HepG2 (cell line): ENCODE measurements around the gene ZBTB46. TPM values are rescaled to one million over a fixed set of nuclear protein-coding genes. Genes with fewer than 3 reads are reported as not detected.

Experiments
- CENPX ChIP-seq: sonication (generic); formaldehyde crosslinking; IDR thresholded peaks from 2 replicates; pipeline ENCODE4 v1.9.0; 2021; ENCODE audit warnings: mild to moderate bottlenecking, missing genetic modification reagents, moderate library complexity
- CHD2 ChIP-seq: IDR thresholded peaks from 2 replicates; pipeline ENCODE4 v1.6.1; 2011; ENCODE audit warnings: low read depth, low read length, improper control_type of control experiment
- EEA1 ChIP-seq: sonication (generic); formaldehyde crosslinking; IDR thresholded peaks from 2 replicates; pipeline ENCODE4 v1.5.1; 2020; ENCODE audit warnings: mild to moderate bottlenecking, missing genetic modification reagents, borderline replicate concordance
- EHMT2 ChIP-seq: fragments of 200-600 bp; sonication (generic); IDR thresholded peaks from 2 replicates; pipeline ENCODE4 v1.7.0; 2017; ENCODE audit warnings: antibody characterized with exemption, low read depth, low read length, borderline replicate concordance
- ELF3 ChIP-seq: IDR thresholded peaks from 2 replicates; pipeline ENCODE4 v1.6.1; 2016; ENCODE audit warnings: missing genetic modification reagents, missing compliant biosample characterization
- GZF1 ChIP-seq: sonication (generic); formaldehyde crosslinking; IDR thresholded peaks from 2 replicates; pipeline ENCODE4 v1.5.1; 2020; ENCODE audit warnings: mild to moderate bottlenecking, missing genetic modification reagents
- JDP2 ChIP-seq: sonication (generic); formaldehyde crosslinking; IDR thresholded peaks from 2 replicates; pipeline ENCODE4 v1.8.1; 2022; ENCODE audit warnings: missing genetic modification reagents, borderline replicate concordance
- JUN ChIP-seq: sonication (generic); formaldehyde crosslinking; IDR thresholded peaks from 2 replicates; pipeline ENCODE4 v1.4.0; 2020; ENCODE audit warnings: mild to moderate bottlenecking, missing genetic modification reagents
- JUNB ChIP-seq: sonication (generic); formaldehyde crosslinking; IDR thresholded peaks from 2 replicates; pipeline ENCODE4 v1.8.0; 2022; ENCODE audit warnings: missing genetic modification reagents, mild to moderate bottlenecking, borderline replicate concordance
- KAT7 ChIP-seq: IDR thresholded peaks from 2 replicates; pipeline ENCODE4 v1.6.1; 2018; ENCODE audit warnings: borderline replicate concordance, missing compliant biosample characterization
- KDM6A ChIP-seq: IDR thresholded peaks from 2 replicates; pipeline ENCODE4 v1.6.1; 2016; ENCODE audit warnings: low read depth
- MED13 ChIP-seq: sonication (generic); formaldehyde crosslinking; IDR thresholded peaks from 2 replicates; pipeline ENCODE4 v1.5.0; 2020; ENCODE audit warnings: missing genetic modification reagents
- NFKB2 ChIP-seq: sonication (generic); formaldehyde crosslinking; IDR thresholded peaks from 2 replicates; pipeline ENCODE4 v1.4.0; 2020; ENCODE audit warnings: missing genetic modification reagents, borderline replicate concordance
- NR0B2 ChIP-seq: sonication (generic); formaldehyde crosslinking; IDR thresholded peaks from 2 replicates; pipeline ENCODE4 v1.4.0; 2020; ENCODE audit warnings: mild to moderate bottlenecking, missing genetic modification reagents
- NR2C2 ChIP-seq: sonication (generic); formaldehyde crosslinking; IDR thresholded peaks from 2 replicates; pipeline ENCODE4 v1.4.0; 2020; ENCODE audit warnings: missing genetic modification reagents, mild to moderate bottlenecking, moderate library complexity, borderline replicate concordance
- PPARG ChIP-seq: conservative IDR thresholded peaks from 2 replicates; pipeline ENCODE4 v1.6.1; 2016; ENCODE audit warnings: missing biosample characterization, missing genetic modification reagents
- SNAPC2 ChIP-seq: sonication (generic); formaldehyde crosslinking; IDR thresholded peaks from 2 replicates; pipeline ENCODE4 v1.8.1; 2022; ENCODE audit warnings: mild to moderate bottlenecking, missing genetic modification reagents
- THAP8 ChIP-seq: sonication (generic); formaldehyde crosslinking; IDR thresholded peaks from 2 replicates; pipeline ENCODE4 v1.5.1; 2020; ENCODE audit warnings: missing genetic modification reagents, mild to moderate bottlenecking, borderline replicate concordance
- THYN1 ChIP-seq: sonication (generic); formaldehyde crosslinking; IDR thresholded peaks from 2 replicates; pipeline ENCODE4 v1.8.1; 2023; ENCODE audit warnings: low read depth, mild to moderate bottlenecking, moderate library complexity, missing genetic modification reagents, borderline replicate concordance
- TP53 ChIP-seq: sonication (generic); formaldehyde crosslinking; conservative IDR thresholded peaks from 2 replicates; pipeline ENCODE4 v1.4.0; 2020; ENCODE audit warnings: missing genetic modification reagents
- ZC3H4 ChIP-seq: sonication (generic); formaldehyde crosslinking; IDR thresholded peaks from 2 replicates; pipeline ENCODE4 v1.4.0; 2020; ENCODE audit warnings: missing genetic modification reagents, borderline replicate concordance
- ZNF33A ChIP-seq: sonication (generic); formaldehyde crosslinking; IDR thresholded peaks from 2 replicates; pipeline ENCODE4 v1.5.1; 2020; ENCODE audit warnings: missing genetic modification reagents, mild to moderate bottlenecking, moderate library complexity, borderline replicate concordance
- ZNF564 ChIP-seq: sonication (generic); formaldehyde crosslinking; IDR thresholded peaks from 2 replicates; pipeline ENCODE4 v1.8.1; 2023; ENCODE audit warnings: mild to moderate bottlenecking, missing genetic modification reagents
- ZNF580 ChIP-seq: IDR thresholded peaks from 2 replicates; pipeline ENCODE4 v1.6.1; 2016; ENCODE audit warnings: low read depth, borderline replicate concordance
- ZNF660 ChIP-seq: sonication (generic); formaldehyde crosslinking; IDR thresholded peaks from 2 replicates; pipeline ENCODE4 v1.5.1; 2020; ENCODE audit warnings: mild to moderate bottlenecking, low read depth, missing genetic modification reagents, borderline replicate concordance
- ZNF7 ChIP-seq: IDR thresholded peaks from 2 replicates; pipeline ENCODE4 v1.6.1; 2016; ENCODE audit warnings: missing biosample characterization, missing genetic modification reagents
- ZNF720 ChIP-seq: sonication (generic); formaldehyde crosslinking; IDR thresholded peaks from 2 replicates; pipeline ENCODE4 v1.4.0; 2020; ENCODE audit warnings: missing genetic modification reagents
- ZNF724P ChIP-seq: sonication (generic); formaldehyde crosslinking; IDR thresholded peaks from 2 replicates; pipeline ENCODE4 v1.8.0; 2022; ENCODE audit warnings: missing genetic modification reagents, borderline replicate concordance
- ZNF776 ChIP-seq: sonication (generic); formaldehyde crosslinking; IDR thresholded peaks from 2 replicates; pipeline ENCODE4 v1.4.0; 2020; ENCODE audit warnings: mild to moderate bottlenecking, missing genetic modification reagents
- ZNF781 ChIP-seq: sonication (generic); formaldehyde crosslinking; IDR thresholded peaks from 2 replicates; pipeline ENCODE4 v1.5.1; 2020; ENCODE audit warnings: borderline replicate concordance, mild to moderate bottlenecking, missing genetic modification reagents; ENCODE audit errors: not compliant biosample characterization
- ZNF788 ChIP-seq: sonication (generic); formaldehyde crosslinking; IDR thresholded peaks from 2 replicates; pipeline ENCODE4 v1.5.0; 2020; ENCODE audit warnings: mild to moderate bottlenecking, missing genetic modification reagents, borderline replicate concordance
- polyA plus RNA-seq, 8 experiments: library from polyadenylated mRNA; depleted of rRNA in 3 of 8; stranded (reverse) in 7 of 8; unstranded in 1 of 8; fragments of >200 nt; fragmentation: Illumina TruSeq in 4 of 8; extraction: Trizol in 4 of 8; gene quantifications; 2 replicates each; pipeline versions ENCODE4 v1.2.1 to v1.2.3, GENCODE V29; 2011 to 2016; ENCODE audit warnings: low read depth in 4 of 8, missing spikeins in 1 of 8, mixed read lengths in 1 of 8; ENCODE audit not compliant: insufficient read depth in 1 of 8
- total RNA-seq, 5 experiments: library from RNA; depleted of rRNA; stranded (reverse); fragments of >200 nt; fragmentation: Illumina TruSeq; extraction: Trizol; gene quantifications; 2 replicates each; pipeline ENCODE4 v1.2.3, GENCODE V29; 2016; ENCODE audit warnings: low read depth in 1 of 5

ZBTB46 gene
- total and polyA plus RNA-seq, 2 of the 13 experiments (the other 11 are each of a cell fraction or from before 2014, with no cell fraction given) = 1.6 to 13.5 TPM

DNA sequence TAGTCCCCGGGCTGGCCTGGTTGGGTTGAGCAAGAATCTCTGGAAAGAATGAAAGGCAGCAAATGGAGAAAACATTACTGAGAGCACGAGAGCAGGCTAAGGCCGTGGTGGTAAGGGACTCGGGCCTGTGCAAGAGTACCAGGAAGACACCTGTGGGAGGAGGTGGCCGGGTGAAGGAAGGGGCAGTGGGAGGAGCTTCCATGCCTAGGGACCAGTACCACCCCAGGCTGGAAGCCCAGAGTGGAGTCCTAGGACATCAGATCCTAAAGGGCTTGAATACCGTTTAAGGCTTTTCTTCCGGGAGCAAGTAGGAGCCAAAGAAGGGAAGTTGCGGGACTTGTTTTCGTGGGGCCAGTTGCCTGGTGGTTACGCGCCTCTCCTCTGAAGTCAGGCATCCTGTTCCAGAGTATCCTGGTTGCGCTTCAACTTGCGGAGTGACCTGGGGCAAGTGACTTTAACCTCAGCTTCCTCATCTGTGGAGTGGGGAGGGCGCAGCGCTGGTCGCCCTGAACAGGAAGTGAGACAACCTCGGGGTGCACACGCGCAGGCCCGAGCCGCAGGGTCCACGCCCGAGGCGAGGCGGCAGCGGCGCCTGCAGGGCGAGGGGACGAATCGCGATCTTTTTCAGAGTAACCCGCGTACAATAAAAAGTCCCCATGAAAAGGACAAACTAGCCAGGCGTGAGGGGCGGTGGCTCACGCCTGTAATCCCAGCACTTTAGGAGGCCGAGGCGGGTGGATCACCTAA lies 32.9 kb upstream of the ZBTB46 start (continued):
- TF ChIP-seq ZNF7 (CRISPR knock-in tag) (no peak; the same call in none of the 2 replicates), EHMT2 (no peak), JDP2 (CRISPR knock-in tag) (no peak), ZNF33A (CRISPR knock-in tag) (no peak; the same call in 1 of the 2 replicates), NR0B2 (CRISPR knock-in tag) (peak; percentile 74; the same call in 1 of the 2 replicates), ZNF580 (CRISPR knock-in tag) (peak; percentile 80; the same call in 1 of the 2 replicates), CHD2 (no peak), KAT7 (CRISPR knock-in tag) (no peak; the same call in 1 of the 2 replicates), NFKB2 (no peak; the same call in 1 of the 2 replicates), PPARG (CRISPR knock-in tag) (peak; percentile 83; the same call in 1 of the 2 replicates), TP53 (CRISPR knock-in tag) (no peak), GZF1 (CRISPR knock-in tag) (peak; percentile 63; the same call in 1 of the 2 replicates), MED13 (CRISPR knock-in tag) (no peak), ZNF788 (CRISPR knock-in tag) (peak; percentile 99), SNAPC2 (peak; percentile 27), ZNF720 (CRISPR knock-in tag) (no peak), JUN (CRISPR knock-in tag) (peak; percentile 84; the same call in 1 of the 2 replicates), JUNB (CRISPR knock-in tag) (no peak), ZC3H4 (no peak; the same call in 1 of the 2 replicates), NR2C2 (CRISPR knock-in tag) (peak; percentile 36; the same call in 1 of the 2 replicates), KDM6A (CRISPR knock-in tag) (no peak), CENPX (no peak), ELF3 (CRISPR knock-in tag) (peak; percentile 99), ZNF781 (CRISPR knock-in tag) (no peak), THYN1 (0 out of 2 replicates have a peak, but pooled peaks have one; percentile 89), EEA1 (CRISPR knock-in tag) (0 out of 2 replicates have a peak, but pooled peaks have one; percentile 20), ZNF564 (CRISPR knock-in tag) (peak; percentile 92; the same call in 1 of the 2 replicates), ZNF660 (no peak), ZNF776 (CRISPR knock-in tag) (no peak; the same call in 1 of the 2 replicates), ZNF724P (CRISPR knock-in tag) (peak; percentile 76), THAP8 (CRISPR knock-in tag) (no peak)
